ENCODE measurements around the gene MEAK7. TPM values are rescaled to one million over a fixed set of nuclear protein-coding genes. Genes with fewer than 3 reads are reported as not detected.

The MEAK7 gene
- total RNA-seq, 1 donor from 2014 or later, result 47.9 TPM

- FAIRE-seq, result no peak
- no peaks in the 10 kb centered on the region for H3K27me3 ChIP-seq (ENCODE audit: control insufficient read depth, insufficient read depth, low read length)
- H3K4me3 ChIP-seq (ENCODE audit: low read depth, low read length), result no peak overlapping the region
- H3K36me3 ChIP-seq (ENCODE audit: control insufficient read depth, insufficient read depth, low read length), result peaks cover 18% of the 10 kb centered on the region
- no peak for DNase-seq (ENCODE audit: low read depth)
- no peak for TF ChIP-seq CTCF (IDR thresholded peaks at IDR 0.05; ENCODE audit: insufficient read depth, low read length, severe bottlenecking)
These were observed 42.8 kb downstream of the MEAK7 start for GRCh38 chr16:84461413-84462295.

DNA sequence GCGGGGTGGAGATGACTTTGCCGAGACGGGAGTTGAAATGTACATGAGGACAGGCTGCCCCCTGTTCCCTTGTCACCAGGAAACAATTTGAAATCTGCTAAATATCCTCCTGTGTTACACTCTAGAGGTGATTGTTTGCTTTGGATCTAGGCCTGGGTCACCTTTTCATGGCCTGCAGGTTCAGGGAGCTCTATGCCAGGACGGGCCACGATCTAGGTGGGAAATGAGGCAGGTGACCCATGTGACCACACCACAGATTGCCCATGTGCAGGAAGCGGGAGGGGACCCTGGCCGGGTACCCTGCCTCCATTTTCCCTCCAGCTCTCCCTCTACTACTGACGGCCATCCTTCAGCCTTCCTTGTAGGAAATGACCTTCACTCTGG, 43.4 kb downstream of the MEAK7 start:
- DNase-seq (ENCODE audit: low read depth) (no peak), FAIRE-seq (no peak)
- H3K36me3 ChIP-seq (ENCODE audit: control insufficient read depth, insufficient read depth, low read length), result peaks cover 18% of the 10 kb centered on the region
- TF ChIP-seq CTCF (IDR thresholded peaks at IDR 0.05; ENCODE audit: insufficient read depth, low read length, severe bottlenecking), result no peak
- no peak overlapping the region for H3K4me3 ChIP-seq (ENCODE audit: low read depth, low read length)
- no peaks in the 10 kb centered on the region for H3K27me3 ChIP-seq (ENCODE audit: control insufficient read depth, insufficient read depth, low read length)

DNA sequence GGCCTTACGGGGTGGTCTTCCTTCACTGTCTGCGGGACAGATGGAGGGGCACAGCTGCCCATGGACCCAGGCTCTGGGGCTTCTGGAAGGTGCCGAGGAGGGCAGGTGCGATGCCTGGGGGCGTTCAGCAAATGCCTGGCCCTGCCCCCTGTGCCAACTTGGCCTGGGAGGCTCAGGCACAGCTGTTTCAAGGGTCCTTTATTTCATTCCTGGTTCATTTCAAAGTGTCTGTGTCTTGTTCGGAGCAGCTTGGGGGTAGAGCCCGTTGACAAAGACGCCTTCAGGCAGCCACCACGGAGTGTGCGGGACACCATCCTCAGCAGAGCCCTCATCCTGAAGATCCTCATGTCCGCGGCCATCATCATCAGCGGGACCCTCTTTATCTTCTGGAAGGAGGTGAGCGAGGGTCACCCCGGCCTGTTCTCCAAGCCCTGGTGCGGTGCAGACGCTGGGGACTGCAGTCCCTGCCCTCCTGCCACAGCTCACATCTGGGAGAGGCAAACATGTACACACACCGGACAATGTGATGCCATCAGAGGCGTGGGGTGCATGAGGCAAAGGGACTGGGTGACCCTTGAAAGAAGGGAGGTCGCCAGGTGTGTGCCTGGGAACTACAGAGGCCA, 43.9 kb downstream of the MEAK7 start:
- H3K4me3 ChIP-seq (ENCODE audit: low read depth, low read length), result no peak overlapping the region
- H3K27me3 ChIP-seq (ENCODE audit: control insufficient read depth, insufficient read depth, low read length), result no peaks in the 10 kb centered on the region
- TF ChIP-seq CTCF (IDR thresholded peaks at IDR 0.05; ENCODE audit: insufficient read depth, low read length, severe bottlenecking), result no peak
- no peak for DNase-seq (ENCODE audit: low read depth)
- H3K36me3 ChIP-seq (ENCODE audit: control insufficient read depth, insufficient read depth, low read length), result peaks cover 18% of the 10 kb centered on the region
- no peak for FAIRE-seq

DNA sequence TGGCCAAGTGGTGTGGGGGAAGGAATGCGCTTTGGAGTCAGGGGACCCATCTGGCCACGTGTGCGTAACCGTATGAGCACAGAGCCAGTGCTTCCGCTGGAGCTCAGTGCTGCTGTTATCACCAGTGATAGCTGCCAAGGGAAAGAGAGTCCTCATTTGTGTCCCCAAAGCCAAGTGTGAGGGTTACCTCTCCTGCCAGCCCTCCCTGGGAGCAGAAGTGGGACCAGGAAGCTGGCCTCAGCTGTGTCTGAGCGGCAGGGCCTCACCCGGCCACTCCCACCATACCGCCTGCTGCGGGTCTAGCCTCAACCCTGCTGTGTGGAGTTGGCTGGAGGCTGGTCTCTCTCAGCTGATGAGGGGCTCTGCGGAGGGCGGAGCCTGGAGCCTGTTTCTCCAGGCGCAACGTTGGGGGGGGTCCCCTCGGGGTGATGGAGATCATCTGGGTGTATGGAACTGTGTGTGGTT, 44.5 kb downstream of the MEAK7 start:
- Histone ChIP-seq H3K4me3 (ENCODE audit: low read depth, low read length) (no peak overlapping the region), H3K36me3 (ENCODE audit: control insufficient read depth, insufficient read depth, low read length) (peaks cover 16% of the 10 kb centered on the region), H3K27me3 (ENCODE audit: control insufficient read depth, insufficient read depth, low read length) (no peaks in the 10 kb centered on the region)
- no peak for FAIRE-seq
- DNase-seq (ENCODE audit: low read depth), result no peak
- TF ChIP-seq CTCF (IDR thresholded peaks at IDR 0.05; ENCODE audit: insufficient read depth, low read length, severe bottlenecking), result no peak

- TF ChIP-seq CTCF (IDR thresholded peaks at IDR 0.05; ENCODE audit: insufficient read depth, low read length, severe bottlenecking), result no peak
- DNase-seq (ENCODE audit: low read depth) (no peak), FAIRE-seq (no peak)
- peaks cover 16% of the 10 kb centered on the region for H3K36me3 ChIP-seq (ENCODE audit: control insufficient read depth, insufficient read depth, low read length)
- H3K27me3 ChIP-seq (ENCODE audit: control insufficient read depth, insufficient read depth, low read length), result no peaks in the 10 kb centered on the region
- no peak overlapping the region for H3K4me3 ChIP-seq (ENCODE audit: low read depth, low read length)
These were observed 44.9 kb downstream of the MEAK7 start for GRCh38 chr16:84459533-84459894.

Data from bronchial epithelial cell (primary cell).